Measurements from ENCODE around the gene FLOT1. TPM values are rescaled to one million over a fixed set of nuclear protein-coding genes. Genes with fewer than 3 reads are reported as not detected.

The FLOT1 gene
- total and polyA plus RNA-seq, 2 donors (not counting 3 experiments of a cell fraction or from before 2014, with no cell fraction given) = 141 to 154 TPM

DNA sequence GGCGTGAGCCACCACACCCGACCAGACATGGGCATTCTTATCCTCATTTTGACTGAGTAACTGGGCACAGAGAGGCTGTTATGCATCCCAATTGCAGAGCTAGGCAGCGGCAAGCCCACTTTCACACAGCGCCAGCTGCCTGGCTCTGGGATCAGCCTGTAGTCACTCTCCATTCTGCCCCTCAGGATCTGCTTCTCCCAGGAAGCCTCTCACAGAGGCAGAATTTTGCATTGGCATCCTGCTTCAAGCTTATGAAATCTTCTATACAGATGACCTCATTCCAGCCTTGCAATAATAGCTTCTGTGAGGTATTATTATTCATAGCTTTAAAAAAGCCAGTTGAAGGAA, 38.9 kb upstream of the FLOT1 start:
- FAIRE-seq (no peak), DNase-seq (ENCODE audit: low read depth, low spot score) (no peak)
- no peak for TF ChIP-seq JUN (IDR thresholded peaks at IDR 0.05; ENCODE audit: borderline replicate concordance, insufficient read depth, insufficient read length, low read depth)
- TF ChIP-seq GATA2 (IDR thresholded peaks at IDR 0.05; ENCODE audit: insufficient read depth, insufficient read length, low read depth, low read length) = no peak
- TF ChIP-seq POLR2A (IDR thresholded peaks at IDR 0.05; ENCODE audit: low read depth, low read length) = no peak
- TF ChIP-seq FOS (IDR thresholded peaks at IDR 0.05; ENCODE audit: borderline replicate concordance, insufficient read depth, low read length) = no peak
- ChIA-PET CTCF (interaction anchor here (1.0 to 2.4 kb wide), 14 partner anchors 12 to 102 kb away, joined by 3 to 16 read pairs (median 6); partner anchors contain the start of gene FLOT1), POLR2A (interaction anchor here (0.7 to 1.7 kb wide), 6 partner anchors 17 to 720 kb away, joined by 3 to 9 read pairs (median 6); partner anchors contain the start of genes FLOT1, IER3 and POLR1H)
- no peaks in the 10 kb centered on the region for H3K9me1 ChIP-seq (replicated peaks; ENCODE audit: control insufficient read depth, extremely low read depth, insufficient read depth, low read length)
- H4K20me1 ChIP-seq (replicated peaks; ENCODE audit: control insufficient read depth, extremely low read depth, insufficient read depth, low read length) = no peaks in the 10 kb centered on the region
- H3K9me3 ChIP-seq (replicated peaks; ENCODE audit: control insufficient read depth, insufficient read depth, low read length) = no peaks in the 10 kb centered on the region
- H3K4me1 ChIP-seq (ENCODE audit: control insufficient read depth, extremely low read depth, insufficient read depth, low read length) = peaks cover 24% of the 10 kb centered on the region
- BruUV-seq (replicated peaks) = TSS peak; percentile 86
- no peak overlapping the region for H2AFZ ChIP-seq (ENCODE audit: low read depth, low read length)
- peak overlapping the region; percentile 82 for H3K27ac ChIP-seq (ENCODE audit: insufficient read depth, low read depth, low read length)
- intact Hi-C loops (cut with micrococcal nuclease) = loop anchor here (1.0 kb wide), 2 partner anchors 12 to 17 kb away; no protein-coding TSS in a partner anchor
- dilution Hi-C loops (cut with MboI; ENCODE audit: extremely low pct_ligation_motif_present, low sequenced_read_pairs) = no loop called here
- H3K79me2 ChIP-seq (ENCODE audit: control insufficient read depth, insufficient read depth, low read length) = no peaks in the 10 kb centered on the region
- no peaks in the 10 kb centered on the region for H3K36me3 ChIP-seq (ENCODE audit: control insufficient read depth in 2 of 2, extremely low read depth in 1 of 2, insufficient read depth in 2 of 2, low read length in 2 of 2)
- peak overlapping the region; percentile 25 for H3K4me2 ChIP-seq (ENCODE audit: insufficient read depth, low read length)
- peak overlapping the region; percentile 49 for H3K9ac ChIP-seq (replicated peaks; ENCODE audit: extremely low read depth, insufficient read depth, low read length)
- no peaks in the 10 kb centered on the region for H3K27me3 ChIP-seq (ENCODE audit: control insufficient read depth in 2 of 2, insufficient read depth in 2 of 2, low read length in 2 of 2)
- no peak overlapping the region for H3K4me3 ChIP-seq (replicated peaks in 1 of 3; ENCODE audit: insufficient read depth in 1 of 3, low read depth in 1 of 3, low read length in 3 of 3)

DNA sequence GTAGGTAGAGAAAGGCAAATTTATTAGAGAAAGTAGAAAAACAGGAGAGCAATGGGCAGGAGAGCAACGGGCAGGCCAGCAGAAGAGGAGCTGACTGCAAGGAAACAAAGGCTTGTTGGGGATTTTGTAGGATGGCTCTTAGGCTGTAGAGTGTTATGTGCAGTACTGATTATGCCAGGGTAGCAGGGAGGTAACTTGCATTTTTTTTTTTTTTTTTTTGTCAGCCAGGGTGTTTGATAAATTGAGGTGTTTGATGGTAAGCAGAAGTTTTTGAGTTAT, 38.1 kb upstream of the FLOT1 start:
- Histone ChIP-seq H3K9me1 (replicated peaks; ENCODE audit: control insufficient read depth, extremely low read depth, insufficient read depth, low read length) (no peaks in the 10 kb centered on the region), H2AFZ (ENCODE audit: low read depth, low read length) (no peak overlapping the region), H3K4me1 (ENCODE audit: control insufficient read depth, extremely low read depth, insufficient read depth, low read length) (peaks cover 24% of the 10 kb centered on the region), H3K4me3 (replicated peaks in 1 of 3; ENCODE audit: insufficient read depth in 1 of 3, low read depth in 1 of 3, low read length in 3 of 3) (no peak overlapping the region), H3K4me2 (ENCODE audit: insufficient read depth, low read length) (no peak overlapping the region), H3K27ac (ENCODE audit: insufficient read depth, low read depth, low read length) (no peak overlapping the region), H3K27me3 (ENCODE audit: control insufficient read depth in 2 of 2, insufficient read depth in 2 of 2, low read length in 2 of 2) (no peaks in the 10 kb centered on the region), H4K20me1 (replicated peaks; ENCODE audit: control insufficient read depth, extremely low read depth, insufficient read depth, low read length) (no peaks in the 10 kb centered on the region), H3K79me2 (ENCODE audit: control insufficient read depth, insufficient read depth, low read length) (no peaks in the 10 kb centered on the region), H3K9ac (replicated peaks; ENCODE audit: extremely low read depth, insufficient read depth, low read length) (no peak overlapping the region), H3K9me3 (replicated peaks; ENCODE audit: control insufficient read depth, insufficient read depth, low read length) (no peaks in the 10 kb centered on the region), H3K36me3 (ENCODE audit: control insufficient read depth in 2 of 2, extremely low read depth in 1 of 2, insufficient read depth in 2 of 2, low read length in 2 of 2) (no peaks in the 10 kb centered on the region)
- no peak for TF ChIP-seq FOS (IDR thresholded peaks at IDR 0.05; ENCODE audit: borderline replicate concordance, insufficient read depth, low read length)
- TF ChIP-seq POLR2A (IDR thresholded peaks at IDR 0.05; ENCODE audit: low read depth, low read length) = no peak
- no peak for TF ChIP-seq GATA2 (IDR thresholded peaks at IDR 0.05; ENCODE audit: insufficient read depth, insufficient read length, low read depth, low read length)
- no peak for TF ChIP-seq MYC (IDR thresholded peaks at IDR 0.05; ENCODE audit: low read depth, low read length)
- no peak for TF ChIP-seq JUN (IDR thresholded peaks at IDR 0.05; ENCODE audit: borderline replicate concordance, insufficient read depth, insufficient read length, low read depth)
- no peak for TF ChIP-seq POLR2AphosphoS5 (IDR thresholded peaks at IDR 0.05; ENCODE audit: insufficient read depth, low read depth, low read length)
- no peak for FAIRE-seq
- no TSS peak for BruUV-seq (replicated peaks)
- CTCF ChIA-PET = no interaction called here
- dilution Hi-C loops (cut with MboI; ENCODE audit: extremely low pct_ligation_motif_present, low sequenced_read_pairs) = no loop called here
- POLR2A ChIA-PET = no interaction called here
- no peak for DNase-seq (ENCODE audit: low read depth, low spot score)
- intact Hi-C loops (cut with micrococcal nuclease) = no loop called here
